ENCODE measurements around the gene NT5E. TPM values are rescaled to one million over a fixed set of nuclear protein-coding genes. Genes with fewer than 3 reads are reported as not detected.

The NT5E gene
- total RNA-seq, 1 experiment from 2014 or later = 112 TPM

- BruUV-seq (replicated peaks) = no TSS peak
- DNase-seq (ENCODE audit: unreplicated experiment) = no peak
- intact Hi-C loops (cut with micrococcal nuclease) = no loop called here
- H3K4me1 Mint-ChIP-seq (ENCODE audit: insufficient read depth, unreplicated experiment) = peaks cover 52% of the 10 kb centered on the region
- H3K4me3 Mint-ChIP-seq (ENCODE audit: unreplicated experiment) = no peak overlapping the region
- ChIA-PET POLR2A (no interaction called here), CTCF (interaction anchor here (0.6 to 8.0 kb wide), 3 partner anchors 15 to 116 kb away, joined by 3 to 65 read pairs (median 3); no protein-coding TSS in a partner anchor)
- H3K27me3 Mint-ChIP-seq (ENCODE audit: insufficient read depth, unreplicated experiment) = no peaks in the 10 kb centered on the region
- TF ChIP-seq CTCF (IDR thresholded peaks at IDR 0.05; ENCODE audit: unreplicated experiment) = no peak
- H3K9me3 Mint-ChIP-seq (ENCODE audit: unreplicated experiment) = no peaks in the 10 kb centered on the region
- no peaks in the 10 kb centered on the region for H3K36me3 Mint-ChIP-seq (ENCODE audit: insufficient read depth, unreplicated experiment)
- peak overlapping the region; percentile 55 for H3K27ac Mint-ChIP-seq (ENCODE audit: low read depth, unreplicated experiment)
Measured at GRCh38 chr6:85465762-85466161, 15.9 kb downstream of the NT5E start.

GRCh38 chr6:85468326-85468725 is 18.4 kb downstream of the NT5E start:
- Mint-ChIP-seq H3K27ac (ENCODE audit: low read depth, unreplicated experiment) (no peak overlapping the region), H3K4me1 (ENCODE audit: insufficient read depth, unreplicated experiment) (peaks cover 30% of the 10 kb centered on the region), H3K4me3 (ENCODE audit: unreplicated experiment) (no peak overlapping the region), H3K9me3 (ENCODE audit: unreplicated experiment) (no peaks in the 10 kb centered on the region), H3K36me3 (ENCODE audit: insufficient read depth, unreplicated experiment) (no peaks in the 10 kb centered on the region), H3K27me3 (ENCODE audit: insufficient read depth, unreplicated experiment) (no peaks in the 10 kb centered on the region)
- BruUV-seq (replicated peaks) = no TSS peak
- TF ChIP-seq CTCF (IDR thresholded peaks at IDR 0.05; ENCODE audit: unreplicated experiment) = no peak
- intact Hi-C loops (cut with micrococcal nuclease) = no loop called here
- POLR2A ChIA-PET = interaction anchor here (1.8 kb wide), 1 partner anchor 113 kb away, joined by 6 read pairs; no protein-coding TSS in a partner anchor
- CTCF ChIA-PET = interaction anchor here (3.8 kb wide), 1 partner anchor 15 kb away, joined by 33 read pairs; no protein-coding TSS in a partner anchor
- no peak for DNase-seq (ENCODE audit: unreplicated experiment)

- Mint-ChIP-seq H3K4me1 (ENCODE audit: insufficient read depth, unreplicated experiment) (peaks cover 18% of the 10 kb centered on the region), H3K27me3 (ENCODE audit: insufficient read depth, unreplicated experiment) (no peaks in the 10 kb centered on the region), H3K4me3 (ENCODE audit: unreplicated experiment) (no peak overlapping the region), H3K9me3 (ENCODE audit: unreplicated experiment) (no peaks in the 10 kb centered on the region), H3K27ac (ENCODE audit: low read depth, unreplicated experiment) (no peak overlapping the region), H3K36me3 (ENCODE audit: insufficient read depth, unreplicated experiment) (no peaks in the 10 kb centered on the region)
- no peak for TF ChIP-seq CTCF (IDR thresholded peaks at IDR 0.05; ENCODE audit: unreplicated experiment)
- BruUV-seq (replicated peaks) = no TSS peak
- POLR2A ChIA-PET = interaction anchor here (0.8 to 1.8 kb wide), 3 partner anchors 11 to 115 kb away, joined by 3 to 6 read pairs (median 4); no protein-coding TSS in a partner anchor
- DNase-seq (ENCODE audit: unreplicated experiment) = no peak
- intact Hi-C loops (cut with micrococcal nuclease) = no loop called here
- CTCF ChIA-PET = interaction anchor here (0.6 to 3.8 kb wide), 5 partner anchors 9 to 118 kb away, joined by 3 to 33 read pairs (median 4); no protein-coding TSS in a partner anchor
Measured at GRCh38 chr6:85469276-85470022, 19.6 kb downstream of the NT5E start.

- DNase-seq (ENCODE audit: unreplicated experiment) = no peak
- no peak overlapping the region for H3K4me3 Mint-ChIP-seq (ENCODE audit: unreplicated experiment)
- no peak for TF ChIP-seq CTCF (IDR thresholded peaks at IDR 0.05; ENCODE audit: unreplicated experiment)
- no peaks in the 10 kb centered on the region for H3K36me3 Mint-ChIP-seq (ENCODE audit: insufficient read depth, unreplicated experiment)
- H3K27me3 Mint-ChIP-seq (ENCODE audit: insufficient read depth, unreplicated experiment) = no peaks in the 10 kb centered on the region
- ChIA-PET CTCF (interaction anchor here (0.6 to 3.8 kb wide), 5 partner anchors 9 to 115 kb away, joined by 3 to 33 read pairs (median 4); no protein-coding TSS in a partner anchor), POLR2A (interaction anchor here (0.6 to 1.8 kb wide), 3 partner anchors 25 to 115 kb away, joined by 3 to 6 read pairs (median 4); no protein-coding TSS in a partner anchor)
- peaks cover 13% of the 10 kb centered on the region for H3K4me1 Mint-ChIP-seq (ENCODE audit: insufficient read depth, unreplicated experiment)
- BruUV-seq (replicated peaks) = no TSS peak
- no peak overlapping the region for H3K27ac Mint-ChIP-seq (ENCODE audit: low read depth, unreplicated experiment)
- intact Hi-C loops (cut with micrococcal nuclease) = no loop called here
- H3K9me3 Mint-ChIP-seq (ENCODE audit: unreplicated experiment) = no peaks in the 10 kb centered on the region
Measured at GRCh38 chr6:85470023-85470410, 20.1 kb downstream of the NT5E start.
